HepG2 (cell line): ENCODE measurements around the gene AXDND1. TPM values are rescaled to one million over a fixed set of nuclear protein-coding genes. Genes with fewer than 3 reads are reported as not detected.

ENCODE experiments used
- ATAC-seq: fragments of 200-7000 bp; cut with Tn5 transposase; 3 replicates; pipeline ENCODE4 v1.9.1; 2020; ENCODE audit warnings: mild to moderate bottlenecking, moderate library complexity
- BruUV-seq: library from RNA; stranded (reverse); fragments of 400-500 nt; replicated peaks from 2 replicates; lab custom pipeline; 2021; lab: Mats Ljungman, UMichigan
- CTCF ChIA-PET: fragments of 300-600 bp; formaldehyde crosslinking; extraction: SDS; loops from one replicate; lab custom pipeline; 2021; ENCODE audit warnings: low total read pairs, inconsistent platforms, low intra/inter-chr PET ratio; lab: Yijun Ruan, JAX
- POLR2A ChIA-PET: fragments of 350-600 bp; sonication (Branson Sonifier 250); formaldehyde crosslinking; loops from one replicate; lab custom pipeline; 2020; ENCODE audit warnings: antibody characterized with exemption, inconsistent platforms; lab: Yijun Ruan, JAX
- DNase-seq: peaks from one replicate; pipeline ENCODE4 v3.0.0-alpha.2; 2015; ENCODE audit warnings: low spot score
- FAIRE-seq: peaks from 3 replicates; lab custom pipeline; 2011; peaks lifted over from hg19 to GRCh38; lab: Jason Lieb, UNC
- H2AFZ ChIP-seq: one replicate; pipeline ENCODE4 v1.6.1; 2011; ENCODE audit warnings: low read length, inconsistent platforms
- H3K27ac ChIP-seq: fragments of 300-600 bp; 3 replicates; pipeline ENCODE4 v1.8.0; 2011; ENCODE audit warnings: mixed run types, mild to moderate bottlenecking, mixed read lengths, low read length, inconsistent platforms; ENCODE audit not compliant: insufficient read depth; ENCODE audit errors: extremely low read length
- H3K27me3 ChIP-seq, 2 experiments: fragments of 200-600 bp in 1 of 2; 2 replicates in 1 of 2; 3 replicates in 1 of 2; pipeline versions ENCODE4 v1.6.0 to v1.8.0; 2011; ENCODE audit warnings: low read length in 2 of 2, mild to moderate bottlenecking in 2 of 2, moderate library complexity in 2 of 2, inconsistent platforms in 1 of 2; ENCODE audit not compliant: insufficient read depth in 2 of 2, control insufficient read depth in 1 of 2
- H3K36me3 ChIP-seq, 2 experiments: fragments of 200-600 bp in 1 of 2; replicated peaks in 1 of 2; 2 replicates in 1 of 2; 3 replicates in 1 of 2; pipeline versions ENCODE4 v1.5.1 to v1.8.0; 2011; ENCODE audit warnings: low read length in 2 of 2, inconsistent platforms in 1 of 2; ENCODE audit not compliant: insufficient read depth in 2 of 2, control insufficient read depth in 1 of 2
- H3K4me1 ChIP-seq: 2 replicates; pipeline ENCODE4 v1.5.1; 2012; ENCODE audit warnings: low read length, inconsistent platforms; ENCODE audit not compliant: insufficient read depth
- H3K4me2 ChIP-seq: 2 replicates; pipeline ENCODE4 v1.6.0; 2011; ENCODE audit warnings: low read depth, low read length, inconsistent platforms
- H3K4me3 ChIP-seq, 3 experiments: fragments of 200-600 bp in 1 of 3; sonication (generic), shearing (Covaris generic) in 1 of 3; replicated peaks in 1 of 3; 2 replicates each; pipeline ENCODE4 v1.5.1; 2011 to 2016; ENCODE audit warnings: low read length in 3 of 3, inconsistent platforms in 2 of 3, low read depth in 2 of 3, mild to moderate bottlenecking in 2 of 3, control low read depth in 1 of 3, mixed read lengths in 1 of 3; ENCODE audit not compliant: insufficient read depth in 1 of 3
- H3K79me2 ChIP-seq: one replicate; pipeline ENCODE4 v1.6.1; 2011; ENCODE audit warnings: low read length, inconsistent platforms; ENCODE audit not compliant: insufficient read depth
- H3K9ac ChIP-seq: 2 replicates; pipeline ENCODE4 v1.6.0; 2011; ENCODE audit warnings: mild to moderate bottlenecking, low read depth, low read length, inconsistent platforms; ENCODE audit not compliant: insufficient read depth
- H3K9me3 ChIP-seq: 2 replicates; pipeline ENCODE4 v1.5.1; 2012; ENCODE audit warnings: mild to moderate bottlenecking, low read length
- H4K20me1 ChIP-seq: 2 replicates; pipeline ENCODE4 v1.6.0; 2011; ENCODE audit warnings: inconsistent platforms, mild to moderate bottlenecking, low read length, moderate library complexity; ENCODE audit not compliant: insufficient read depth
- E2F1 ChIP-seq: sonication (generic); formaldehyde crosslinking; IDR thresholded peaks from 2 replicates; pipeline ENCODE4 v1.5.0; 2020; ENCODE audit warnings: missing genetic modification reagents
- GATAD2A ChIP-seq: IDR thresholded peaks from 2 replicates; pipeline ENCODE4 v1.6.1; 2016
- HNRNPK ChIP-seq: fragments of 200-400 bp; formaldehyde crosslinking; IDR thresholded peaks from 2 replicates; pipeline ENCODE4 v1.6.1; 2018; ENCODE audit warnings: low read length, low read depth, moderate library complexity, mild to moderate bottlenecking; ENCODE audit not compliant: poor library complexity, severe bottlenecking
- IKZF4 ChIP-seq: sonication (generic); formaldehyde crosslinking; IDR thresholded peaks from 2 replicates; pipeline ENCODE4 v1.5.1; 2020; ENCODE audit warnings: borderline replicate concordance, mild to moderate bottlenecking, low read depth, missing genetic modification reagents; ENCODE audit errors: not compliant biosample characterization
- ZNF740 ChIP-seq: sonication (generic); formaldehyde crosslinking; IDR thresholded peaks from 2 replicates; pipeline ENCODE4 v1.4.0; 2020; ENCODE audit warnings: missing genetic modification reagents
- WGBS: methylation state at CpG from one replicate; pipeline ENCODE4 v1.1.6; 2017; ENCODE audit warnings: low lambda C conversion rate; 5-methylcytosine and 5-hydroxymethylcytosine counted together
- in situ Hi-C: cut with HindIII; loops from 2 replicates; pipeline ENCODE4 v1.10.0; 2017; ENCODE audit warnings: low pct_unique_long_range_greater_than_20kb; ENCODE audit not compliant: extremely low pct_ligation_motif_present
- intact Hi-C: fragments of 100-400 bp; cut with micrococcal nuclease; formaldehyde crosslinking; loops from one replicate; pipeline ENCODE4 v1.10.0; 2022; ENCODE audit not compliant: unreplicated experiment
- polyA plus RNA-seq, 8 experiments: library from polyadenylated mRNA; depleted of rRNA in 3 of 8; stranded (reverse) in 7 of 8; unstranded in 1 of 8; fragments of >200 nt; fragmentation: Illumina TruSeq in 4 of 8; extraction: Trizol in 4 of 8; gene quantifications; 2 replicates each; pipeline versions ENCODE4 v1.2.1 to v1.2.3, GENCODE V29; 2011 to 2016; ENCODE audit warnings: low read depth in 4 of 8, missing spikeins in 1 of 8, mixed read lengths in 1 of 8; ENCODE audit not compliant: insufficient read depth in 1 of 8
- total RNA-seq, 5 experiments: library from RNA; depleted of rRNA; stranded (reverse); fragments of >200 nt; fragmentation: Illumina TruSeq; extraction: Trizol; gene quantifications; 2 replicates each; pipeline ENCODE4 v1.2.3, GENCODE V29; 2016; ENCODE audit warnings: low read depth in 1 of 5

Gene AXDND1
- total and polyA plus RNA-seq, 2 of the 13 experiments (the other 11 are each of a cell fraction or from before 2014, with no cell fraction given), result 0.15 to 0.40 TPM

- Histone ChIP-seq H4K20me1 (no peaks in the 10 kb centered on the region), H3K9me3 (no peaks in the 10 kb centered on the region), H3K4me1 (no peaks in the 10 kb centered on the region), H3K27me3 (0 out of 5 replicates have a peak, but pooled peaks cover 0 to 6% of the 10 kb centered on the region in 2 experiments), H3K4me3 (no peak within 1 kb of the TSS), H3K36me3 (no peaks in the 10 kb centered on the region), H3K9ac (no peak within 1 kb of the TSS), H2AFZ (no peak within 1 kb of the TSS), H3K79me2 (no peaks in the 10 kb centered on the region), H3K27ac (no peak within 1 kb of the TSS), H3K4me2 (no peak within 1 kb of the TSS)
- 74% methylated on average over 33 of the region's 75 CpGs for WGBS
- FAIRE-seq, result no peak
- CTCF ChIA-PET, result no interaction called here
- DNase-seq, result no peak
- POLR2A ChIA-PET, result no interaction called here
- in situ Hi-C loops (loop anchor here (25.0 kb wide), 1 partner anchor 330 kb away; no protein-coding TSS in a partner anchor), intact Hi-C loops (no loop called here)
- no TSS peak for BruUV-seq
- no peak for ATAC-seq
- TF ChIP-seq GATAD2A (CRISPR knock-in tag), result no peak
- TF ChIP-seq HNRNPK, result no peak
- TF ChIP-seq ZNF740 (CRISPR knock-in tag), result no peak
- no peak for TF ChIP-seq IKZF4
- no peak for TF ChIP-seq E2F1 (CRISPR knock-in tag)
Measured at GRCh38 chr1:179591592-179592580, 226.1 kb downstream of the AXDND1 start, which contains the start of gene TDRD5. Gene TDRD5, plus strand, starts transcription at chr1:179591832. Its CDS starts 784 bp downstream, at chr1:179592616.
